Measurements from ENCODE around the gene SLC13A2. TPM values are rescaled to one million over a fixed set of nuclear protein-coding genes. Genes with fewer than 3 reads are reported as not detected.

The SLC13A2 gene
- total and polyA plus RNA-seq, 2 of the 4 experiments (the other 2 are of a cell fraction) = not detected

DNA sequence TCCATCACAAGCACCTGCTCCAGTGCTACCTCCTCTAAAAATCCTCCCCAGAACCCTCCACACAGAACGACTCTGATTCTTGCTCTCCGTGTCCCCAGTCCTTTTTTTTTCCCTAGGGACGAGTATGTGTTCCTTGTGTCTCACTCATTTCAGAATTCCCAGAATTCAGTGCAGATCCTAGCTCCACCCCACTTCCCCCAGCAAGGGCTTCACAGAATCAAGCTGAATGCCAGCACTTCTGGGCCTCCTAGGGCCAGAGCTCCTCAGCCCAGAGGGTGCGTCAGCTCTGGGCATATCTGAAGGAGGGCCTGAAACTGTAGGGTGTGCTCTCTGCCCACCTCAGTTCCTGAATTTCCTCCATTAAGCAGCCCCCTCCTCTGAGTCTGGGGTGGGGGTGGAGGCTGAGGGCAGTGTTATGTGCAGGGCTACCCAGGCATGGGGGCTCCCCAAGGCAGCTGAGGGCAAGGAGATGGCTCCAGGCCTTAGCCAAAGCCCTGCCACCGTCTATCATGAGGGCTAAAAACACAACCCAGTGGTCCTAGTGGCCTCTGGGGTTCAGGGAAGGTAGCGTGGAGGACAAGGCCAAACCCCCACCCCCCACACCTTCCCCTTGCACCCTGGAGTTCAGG, 72.5 kb downstream of the SLC13A2 start:
- Histone ChIP-seq H4K8ac (ENCODE audit: low read depth in 2 of 2, low read length in 2 of 2) (0 out of 4 replicates have a peak overlapping the region, but pooled peaks of 1 of the 2 experiments have one; percentile 14), H3K27me3 (ENCODE audit: control insufficient read depth, insufficient read depth, low read length) (no peaks in the 10 kb centered on the region), H3K4me3 (ENCODE audit: insufficient read depth, low read depth, low read length) (no peak overlapping the region), H3K79me1 (ENCODE audit: low read depth in 1 of 2, low read length in 2 of 2) (peaks cover 7 to 14% of the 10 kb centered on the region in 2 experiments; a peak in 2 of 4 replicates), H2BK120ac (ENCODE audit: low read depth, low read length) (no peak overlapping the region), H3K56ac (ENCODE audit: extremely low read depth, insufficient read depth, low read length) (no peak overlapping the region), H2AFZ (replicated peaks; ENCODE audit: low read length, poor library complexity) (peak overlapping the region; percentile 57), H3K14ac (replicated peaks; ENCODE audit: low read depth, low read length) (no peak overlapping the region), H2AK9ac (replicated peaks; ENCODE audit: low read depth, low read length, poor library complexity) (no peak overlapping the region), H3K18ac (ENCODE audit: low read depth, low read length) (no peak overlapping the region), H2BK20ac (ENCODE audit: low read depth, low read length) (no peak overlapping the region), H3K9ac (ENCODE audit: low read depth, low read length) (no peak overlapping the region), H3K27ac (ENCODE audit: insufficient read depth, low read length) (no peak overlapping the region), H4K5ac (ENCODE audit: low read depth, low read length) (no peak overlapping the region), H2BK15ac (ENCODE audit: low read depth, low read length) (no peak overlapping the region), H3K36me3 (ENCODE audit: control insufficient read depth, insufficient read depth, low read length) (peaks cover 8% of the 10 kb centered on the region; the same call in 1 of the 2 replicates), H2BK5ac (ENCODE audit: low read depth, low read length, poor library complexity, severe bottlenecking) (no peak overlapping the region), H4K91ac (ENCODE audit: insufficient read depth, low read depth, low read length) (no peak overlapping the region), H3K23ac (ENCODE audit: low read depth, low read length) (no peak overlapping the region), H3K4me1 (ENCODE audit: control insufficient read depth, insufficient read depth, low read length) (no peaks in the 10 kb centered on the region; the same call in 1 of the 2 replicates), H3K9me1 (ENCODE audit: insufficient read depth, low read length) (no peaks in the 10 kb centered on the region), H3K4ac (ENCODE audit: low read depth, low read length) (no peak overlapping the region), H4K20me1 (ENCODE audit: insufficient read depth, low read length) (0 out of 2 replicates have a peak, but pooled peaks cover under 1% of the 10 kb centered on the region), H2AK5ac (ENCODE audit: low read depth, low read length) (no peak overlapping the region), H3K4me2 (ENCODE audit: low read depth, low read length) (no peak overlapping the region), H3K9me3 (ENCODE audit: control insufficient read depth, insufficient read depth, low read length) (no peaks in the 10 kb centered on the region)
- dilution Hi-C loops (cut with HindIII; ENCODE audit: low sequenced_read_pairs, unreplicated experiment) = no loop called here
- no peak; the same call in 1 of the 2 replicates for ATAC-seq (ENCODE audit: low read depth)
- WGBS, 2 experiments (ENCODE audit: extremely low coverage in 2 of 2, insufficient read length in 1 of 2) = 68% methylated on average over 3 of the region's 6 CpGs; no CpG with 5 or more reads in 1 of the 2 experiments
- intact Hi-C loops (cut with micrococcal nuclease) = loop anchor here (10.0 kb wide), 1 partner anchor 141 kb away; the partner anchor contains the start of gene SLC46A1
- TF ChIP-seq BHLHE40 (IDR thresholded peaks at IDR 0.05; ENCODE audit: low read depth, low read length) (no peak), MAFK (IDR thresholded peaks at IDR 0.05; ENCODE audit: low read depth, low read length) (no peak), CEBPB (IDR thresholded peaks at IDR 0.05; ENCODE audit: low read depth, low read length) (no peak), RAD21 (IDR thresholded peaks at IDR 0.05; ENCODE audit: low read length) (no peak), FOS (IDR thresholded peaks at IDR 0.05; ENCODE audit: low read depth, low read length) (no peak)
- TF ChIP-seq, protein P1, sequence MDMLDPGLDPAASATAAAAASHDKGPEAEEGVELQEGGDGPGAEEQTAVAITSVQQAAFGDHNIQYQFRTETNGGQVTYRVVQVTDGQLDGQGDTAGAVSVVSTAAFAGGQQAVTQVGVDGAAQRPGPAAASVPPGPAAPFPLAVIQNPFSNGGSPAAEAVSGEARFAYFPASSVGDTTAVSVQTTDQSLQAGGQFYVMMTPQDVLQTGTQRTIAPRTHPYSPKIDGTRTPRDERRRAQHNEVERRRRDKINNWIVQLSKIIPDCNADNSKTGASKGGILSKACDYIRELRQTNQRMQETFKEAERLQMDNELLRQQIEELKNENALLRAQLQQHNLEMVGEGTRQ (IDR thresholded peaks at IDR 0.05; ENCODE audit: low read depth, low read length) = no peak
- TF ChIP-seq, protein P2, sequence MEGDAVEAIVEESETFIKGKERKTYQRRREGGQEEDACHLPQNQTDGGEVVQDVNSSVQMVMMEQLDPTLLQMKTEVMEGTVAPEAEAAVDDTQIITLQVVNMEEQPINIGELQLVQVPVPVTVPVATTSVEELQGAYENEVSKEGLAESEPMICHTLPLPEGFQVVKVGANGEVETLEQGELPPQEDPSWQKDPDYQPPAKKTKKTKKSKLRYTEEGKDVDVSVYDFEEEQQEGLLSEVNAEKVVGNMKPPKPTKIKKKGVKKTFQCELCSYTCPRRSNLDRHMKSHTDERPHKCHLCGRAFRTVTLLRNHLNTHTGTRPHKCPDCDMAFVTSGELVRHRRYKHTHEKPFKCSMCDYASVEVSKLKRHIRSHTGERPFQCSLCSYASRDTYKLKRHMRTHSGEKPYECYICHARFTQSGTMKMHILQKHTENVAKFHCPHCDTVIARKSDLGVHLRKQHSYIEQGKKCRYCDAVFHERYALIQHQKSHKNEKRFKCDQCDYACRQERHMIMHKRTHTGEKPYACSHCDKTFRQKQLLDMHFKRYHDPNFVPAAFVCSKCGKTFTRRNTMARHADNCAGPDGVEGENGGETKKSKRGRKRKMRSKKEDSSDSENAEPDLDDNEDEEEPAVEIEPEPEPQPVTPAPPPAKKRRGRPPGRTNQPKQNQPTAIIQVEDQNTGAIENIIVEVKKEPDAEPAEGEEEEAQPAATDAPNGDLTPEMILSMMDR (conservative IDR thresholded peaks at IDR 0.05; ENCODE audit: low read depth, low read length) = no peak
- ChIA-PET CTCF (no interaction called here), POLR2A (ENCODE audit: unreplicated experiment) (no interaction called here)
- in situ Hi-C loops (cut with MboI; ENCODE audit: low sequenced_read_pairs) = no loop called here
- no peak for DNase-seq
- no TSS peak for BruUV-seq (replicated peaks)
